Thoracic aorta (tissue), 2 donors: ENCODE measurements around the gene HIC1. TPM values are rescaled to one million over a fixed set of nuclear protein-coding genes. Genes with fewer than 3 reads are reported as not detected.
A peak's percentile ranks its signal among the peaks of the same experiment; 100 is the strongest.

Experiments used
- ATAC-seq: fragments of 150-250 bp; one replicate; pipeline ENCODE4 v1.8.0; 2017; ENCODE audit warnings: low read depth; ENCODE audit not compliant: insufficient number of reproducible peaks, low FRiP score
- DNase-seq: peaks from one replicate; pipeline ENCODE4 v3.0.0-alpha.2; 2020; ENCODE audit warnings: low spot score
- H3K27ac ChIP-seq, 2 donors: fragments of 200-600 bp; sonication (generic); 1 replicate in 1 of 2; 2 replicates in 1 of 2; pipeline ENCODE4 v1.5.1; 2016; ENCODE audit warnings: mild to moderate bottlenecking in 2 of 2, moderate library complexity in 2 of 2
- H3K27me3 ChIP-seq: fragments of 200-600 bp; sonication (generic); replicated peaks from 2 replicates; pipeline ENCODE4 v1.6.0; 2016; ENCODE audit warnings: mild to moderate bottlenecking; ENCODE audit not compliant: insufficient read depth
- H3K36me3 ChIP-seq: fragments of 200-600 bp; sonication (generic); one replicate; pipeline ENCODE4 v1.5.1; 2016
- H3K4me1 ChIP-seq, 2 donors: fragments of 200-600 bp; sonication (generic); 1 replicate in 1 of 2; 2 replicates in 1 of 2; pipeline versions ENCODE4 v1.5.1 to v1.6.0; 2016; ENCODE audit warnings: low read depth in 2 of 2, mild to moderate bottlenecking in 1 of 2; ENCODE audit not compliant: control insufficient read depth in 1 of 2
- H3K4me3 ChIP-seq: fragments of 200-600 bp; sonication (generic); 2 replicates; pipeline ENCODE4 v1.5.1; 2016; ENCODE audit warnings: mild to moderate bottlenecking
- H3K9me3 ChIP-seq: fragments of 200-600 bp; sonication (generic); 2 replicates; pipeline ENCODE4 v1.5.1; 2016
- total RNA-seq, 2 donors: library from RNA; depleted of rRNA; stranded (reverse); fragments of >200 nt; gene quantifications; one replicate each; pipeline versions ENCODE4 v1.1.0 to v1.2.3, GENCODE V29; 2016
- TF ChIP-seq, protein P1 (sequence below): fragments of 200-600 bp; sonication (generic); IDR thresholded peaks from one replicate; pipeline ENCODE4 v1.5.1; 2019; ENCODE audit warnings: antibody characterized with exemption

HIC1 gene
- total RNA-seq, 2 donors from 2014 or later, result 38.3 to 53.9 TPM

DNA sequence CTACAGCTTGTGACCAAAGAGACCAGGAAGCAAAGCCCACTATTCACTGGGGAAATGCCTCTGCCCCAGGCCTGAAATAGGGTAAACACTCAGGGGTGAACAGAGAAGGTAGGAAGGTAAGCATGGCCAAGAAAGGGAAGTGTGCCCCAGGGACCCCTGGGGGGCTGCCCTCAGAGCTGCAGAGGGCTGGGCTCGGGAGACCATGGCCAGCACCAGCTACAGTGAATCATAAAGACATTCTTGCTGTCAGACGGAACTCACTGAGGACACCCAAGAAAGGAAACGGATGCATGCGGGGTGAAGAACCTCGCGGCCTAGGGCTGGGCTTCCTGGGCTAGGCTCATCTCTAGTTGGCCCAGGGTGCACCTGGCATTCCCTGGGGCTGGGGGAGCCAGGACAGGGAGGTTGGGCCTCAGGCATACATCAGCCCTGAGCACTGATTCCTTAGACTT is 9.6 kb downstream of the HIC1 start:
- H3K27me3 ChIP-seq, result no peaks in the 10 kb centered on the region
- TF ChIP-seq, protein P1, sequence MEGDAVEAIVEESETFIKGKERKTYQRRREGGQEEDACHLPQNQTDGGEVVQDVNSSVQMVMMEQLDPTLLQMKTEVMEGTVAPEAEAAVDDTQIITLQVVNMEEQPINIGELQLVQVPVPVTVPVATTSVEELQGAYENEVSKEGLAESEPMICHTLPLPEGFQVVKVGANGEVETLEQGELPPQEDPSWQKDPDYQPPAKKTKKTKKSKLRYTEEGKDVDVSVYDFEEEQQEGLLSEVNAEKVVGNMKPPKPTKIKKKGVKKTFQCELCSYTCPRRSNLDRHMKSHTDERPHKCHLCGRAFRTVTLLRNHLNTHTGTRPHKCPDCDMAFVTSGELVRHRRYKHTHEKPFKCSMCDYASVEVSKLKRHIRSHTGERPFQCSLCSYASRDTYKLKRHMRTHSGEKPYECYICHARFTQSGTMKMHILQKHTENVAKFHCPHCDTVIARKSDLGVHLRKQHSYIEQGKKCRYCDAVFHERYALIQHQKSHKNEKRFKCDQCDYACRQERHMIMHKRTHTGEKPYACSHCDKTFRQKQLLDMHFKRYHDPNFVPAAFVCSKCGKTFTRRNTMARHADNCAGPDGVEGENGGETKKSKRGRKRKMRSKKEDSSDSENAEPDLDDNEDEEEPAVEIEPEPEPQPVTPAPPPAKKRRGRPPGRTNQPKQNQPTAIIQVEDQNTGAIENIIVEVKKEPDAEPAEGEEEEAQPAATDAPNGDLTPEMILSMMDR, result no peak
- H3K36me3 ChIP-seq, result peaks cover 12% of the 10 kb centered on the region
- H3K4me1 ChIP-seq, result peaks cover 0 to 71% of the 10 kb centered on the region in 2 donors
- DNase-seq (no peak), ATAC-seq (no peak)
- no peak overlapping the region for H3K4me3 ChIP-seq
- no peaks in the 10 kb centered on the region for H3K9me3 ChIP-seq
- H3K27ac ChIP-seq, result peak overlapping the region in 1 of 2 donors; percentile 12

DNA sequence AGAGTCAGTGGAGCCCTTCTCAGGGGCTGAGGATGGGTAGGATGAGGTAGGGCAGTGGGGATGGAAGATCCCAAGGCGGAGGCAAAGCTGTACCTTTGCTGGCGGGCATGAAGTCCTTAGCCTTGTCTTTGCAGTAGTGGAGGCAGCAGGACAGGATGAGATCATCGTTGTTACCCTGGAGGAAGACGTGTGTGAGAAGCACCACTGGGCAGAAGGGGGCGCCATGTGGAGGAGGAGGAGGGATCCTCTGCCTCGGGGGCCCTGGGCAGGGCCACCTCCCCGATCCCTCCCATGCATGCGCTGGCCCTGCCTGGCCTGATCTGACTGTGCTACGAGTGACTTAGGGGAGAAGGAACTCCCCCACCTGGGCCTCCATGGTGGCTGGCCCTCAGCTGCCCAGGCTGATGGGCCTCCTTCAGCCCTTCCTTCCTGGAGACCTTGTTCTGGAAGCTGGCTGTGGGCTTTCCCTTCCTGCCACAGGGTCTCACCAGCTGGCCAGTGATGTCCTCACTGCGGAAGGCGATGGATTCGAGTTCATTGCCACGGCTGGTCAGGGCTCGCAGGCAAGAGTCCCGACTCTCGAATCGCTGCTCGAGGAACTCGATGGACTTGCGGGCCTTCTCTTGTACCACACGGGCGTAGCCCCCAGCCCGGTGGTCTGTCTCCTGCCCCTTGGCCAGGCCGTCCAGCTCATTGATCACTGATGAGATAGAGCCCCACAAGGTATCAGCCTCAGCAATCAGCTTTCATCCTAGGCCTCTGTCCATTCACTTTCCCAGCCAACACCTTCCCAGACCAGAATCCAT is 10.3 kb downstream of the HIC1 start:
- DNase-seq (no peak), ATAC-seq (no peak)
- Histone ChIP-seq H3K27me3 (no peaks in the 10 kb centered on the region), H3K4me3 (no peak overlapping the region), H3K9me3 (no peaks in the 10 kb centered on the region), H3K27ac (peak overlapping the region; percentile 21 to 66), H3K4me1 (peaks cover 0 to 71% of the 10 kb centered on the region in 2 donors), H3K36me3 (peaks cover 12% of the 10 kb centered on the region)
- TF ChIP-seq, protein P1, result no peak

DNA sequence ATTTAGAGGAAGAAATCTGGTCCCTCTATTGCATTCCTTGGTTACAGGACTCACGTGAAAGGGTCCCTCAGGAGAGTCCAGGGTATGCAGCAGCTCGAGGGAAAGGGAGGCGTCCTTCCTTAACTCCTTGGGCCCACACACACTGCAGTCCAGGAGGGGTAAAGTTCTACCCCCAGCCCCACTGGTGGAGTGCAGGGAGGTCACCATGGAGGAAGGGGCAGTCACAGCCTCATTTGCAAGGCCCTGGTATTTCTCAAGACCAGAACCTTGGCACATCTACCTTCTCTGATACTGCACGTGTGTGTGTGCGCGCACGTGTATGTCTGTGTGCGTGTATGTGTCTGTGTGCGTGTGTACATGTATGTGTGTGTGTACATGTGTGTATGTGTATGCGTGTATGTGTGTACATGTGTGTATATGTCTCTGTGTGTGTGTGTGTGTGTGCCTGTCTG is 11.1 kb downstream of the HIC1 start:
- H3K4me1 ChIP-seq, result peaks cover 0 to 71% of the 10 kb centered on the region in 2 donors
- TF ChIP-seq, protein P1, result no peak
- ATAC-seq (no peak), DNase-seq (no peak)
- peaks cover 17% of the 10 kb centered on the region for H3K36me3 ChIP-seq
- no peak overlapping the region for H3K4me3 ChIP-seq
- no peaks in the 10 kb centered on the region for H3K9me3 ChIP-seq
- peak overlapping the region; percentile 15 to 66 for H3K27ac ChIP-seq
- no peaks in the 10 kb centered on the region for H3K27me3 ChIP-seq

DNA sequence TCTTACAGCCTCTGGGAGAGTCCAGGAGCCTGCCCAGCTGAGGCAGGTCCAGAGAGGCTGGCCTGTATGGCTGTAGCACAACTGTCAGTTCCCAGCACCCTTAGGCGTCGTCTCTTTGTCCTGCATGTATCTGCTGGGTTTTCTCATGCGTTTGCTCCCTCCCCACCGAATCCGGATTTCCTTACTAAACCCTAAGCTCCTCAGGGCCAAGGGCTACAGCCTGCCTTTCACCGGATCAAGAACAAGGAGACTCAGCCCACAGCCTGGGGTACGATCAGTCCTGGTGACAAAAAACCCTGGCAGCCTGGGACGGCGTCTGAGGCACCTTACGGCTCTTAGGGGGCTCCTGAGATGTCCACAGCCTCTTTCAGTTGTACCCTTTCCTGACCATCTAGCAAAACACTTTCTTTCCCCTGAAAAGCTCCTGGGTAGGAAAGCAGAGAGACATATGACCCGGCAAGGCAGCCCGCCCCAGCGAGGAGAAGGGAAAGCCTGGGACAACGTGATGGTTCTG is 12.2 kb downstream of the HIC1 start:
- Histone ChIP-seq H3K36me3 (peaks cover 19% of the 10 kb centered on the region), H3K4me3 (no peak overlapping the region), H3K9me3 (no peaks in the 10 kb centered on the region), H3K27ac (peak overlapping the region; percentile 40 to 75), H3K4me1 (peaks cover 0 to 65% of the 10 kb centered on the region in 2 donors), H3K27me3 (no peaks in the 10 kb centered on the region)
- TF ChIP-seq, protein P1, result no peak
- DNase-seq (no peak), ATAC-seq (no peak)

DNA sequence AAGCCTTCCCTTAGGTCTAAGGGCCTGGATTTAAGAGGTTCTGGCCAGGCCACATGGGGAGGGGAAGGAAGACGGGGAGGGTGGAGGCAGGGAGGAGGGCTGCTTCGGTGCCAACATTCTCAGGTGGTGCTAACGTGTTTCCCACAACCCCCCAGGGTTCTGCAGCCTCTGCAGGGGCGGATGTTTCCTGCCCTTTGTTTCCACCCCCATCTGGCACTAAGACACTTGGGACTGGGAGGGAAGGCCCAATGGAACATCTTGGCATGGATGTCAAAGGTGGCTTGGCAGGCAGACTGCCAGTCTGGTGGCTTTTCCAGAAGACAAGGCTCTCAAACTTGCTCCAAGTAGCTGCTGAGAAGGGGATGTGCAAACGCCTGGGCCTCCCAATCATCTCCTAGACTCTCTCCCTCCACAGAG is 12.7 kb downstream of the HIC1 start:
- Histone ChIP-seq H3K36me3 (peaks cover 19% of the 10 kb centered on the region), H3K27me3 (no peaks in the 10 kb centered on the region), H3K4me1 (peaks cover 0 to 60% of the 10 kb centered on the region in 2 donors), H3K4me3 (no peak overlapping the region), H3K9me3 (no peaks in the 10 kb centered on the region), H3K27ac (peak overlapping the region; percentile 40 to 75)
- ATAC-seq, result no peak
- TF ChIP-seq, protein P1, result no peak
- DNase-seq, result no peak
